Hepatocyte (in vitro differentiated cells): ENCODE results near the gene PRRT1B. TPM values are rescaled to one million over a fixed set of nuclear protein-coding genes. Genes with fewer than 3 reads are reported as not detected.

Source experiments
- DNase-seq: peaks from one replicate; pipeline ENCODE4 v3.0.0-alpha.2; 2016; ENCODE audit warnings: low spot score
- H2AFZ ChIP-seq: fragments of 200-600 bp; sonication (generic); 2 replicates; pipeline ENCODE4 v1.6.0; 2016; ENCODE audit warnings: antibody characterized with exemption, mild to moderate bottlenecking
- H3K27ac ChIP-seq: fragments of 200-600 bp; sonication (generic); 2 replicates; pipeline ENCODE4 v1.5.1; 2016; ENCODE audit warnings: mild to moderate bottlenecking
- H3K27me3 ChIP-seq: fragments of 200-600 bp; sonication (generic); 2 replicates; pipeline ENCODE4 v1.6.1; 2016
- H3K36me3 ChIP-seq: fragments of 200-600 bp; sonication (generic); replicated peaks from 2 replicates; pipeline ENCODE4 v1.5.1; 2016; ENCODE audit warnings: low read depth; ENCODE audit not compliant: insufficient read depth
- H3K4me1 ChIP-seq: fragments of 200-600 bp; sonication (generic); 2 replicates; pipeline ENCODE4 v1.5.1; 2016; ENCODE audit warnings: mild to moderate bottlenecking, moderate library complexity; ENCODE audit not compliant: insufficient read depth
- H3K4me2 ChIP-seq: fragments of 200-600 bp; sonication (generic); 2 replicates; pipeline ENCODE4 v1.6.0; 2016
- H3K4me3 ChIP-seq: fragments of 200-600 bp; sonication (generic); 2 replicates; pipeline ENCODE4 v1.5.1; 2016; ENCODE audit warnings: mild to moderate bottlenecking
- H3K79me2 ChIP-seq: fragments of 200-600 bp; sonication (generic); 2 replicates; pipeline ENCODE4 v1.6.0; 2017; ENCODE audit warnings: mild to moderate bottlenecking
- H3K9me2 ChIP-seq: fragments of 200-600 bp; sonication (generic); replicated peaks from 2 replicates; pipeline ENCODE4 v1.6.0; 2017; ENCODE audit warnings: mild to moderate bottlenecking; ENCODE audit not compliant: insufficient read depth
- H3K9me3 ChIP-seq: fragments of 200-600 bp; sonication (generic); 2 replicates; pipeline ENCODE4 v1.5.1; 2016; ENCODE audit warnings: low read depth, mild to moderate bottlenecking
- H4K20me1 ChIP-seq: fragments of 200-600 bp; sonication (generic); 2 replicates; pipeline ENCODE4 v1.6.0; 2016; ENCODE audit warnings: mild to moderate bottlenecking; ENCODE audit not compliant: insufficient read depth, poor library complexity, severe bottlenecking
- EZH2 ChIP-seq: fragments of 200-600 bp; sonication (generic); IDR thresholded peaks from 2 replicates; pipeline ENCODE4 v1.6.1; 2016; ENCODE audit warnings: antibody characterized with exemption, mild to moderate bottlenecking, borderline replicate concordance
- EZH2phosphoT487 ChIP-seq: fragments of 200-600 bp; sonication (generic); IDR thresholded peaks from one replicate; pipeline ENCODE4 v1.6.1; 2018; ENCODE audit warnings: antibody characterized with exemption, mild to moderate bottlenecking, low read depth, moderate library complexity; ENCODE audit not compliant: unreplicated experiment, severe bottlenecking
- WGBS: methylation state at CpG from one replicate; pipeline ENCODE4 v1.1.6; 2016; ENCODE audit warnings: low lambda C conversion rate; ENCODE audit errors: missing lambda C conversion rate; 5-methylcytosine and 5-hydroxymethylcytosine counted together
- polyA plus RNA-seq: library from polyadenylated mRNA; unstranded; fragments of >200 nt; fragmentation: Nextera tagmentation; extraction: Ambion mirVana; gene quantifications from 2 replicates; pipeline ENCODE4 v1.2.1, GENCODE V29; 2016
- total RNA-seq: library from RNA; depleted of rRNA; stranded (reverse); fragments of >200 nt; gene quantifications from 2 replicates; pipeline ENCODE4 v1.2.3, GENCODE V29; 2014
- TF ChIP-seq, protein P1 (sequence below): fragments of 200-600 bp; sonication (generic); IDR thresholded peaks from 2 replicates; pipeline ENCODE4 v1.5.1; 2016; ENCODE audit warnings: antibody characterized with exemption, mild to moderate bottlenecking; ENCODE audit not compliant: poor library complexity

PRRT1B gene
- total and polyA plus RNA-seq, 2 experiments from 2014 or later = 0.17 to 1.4 TPM

DNA sequence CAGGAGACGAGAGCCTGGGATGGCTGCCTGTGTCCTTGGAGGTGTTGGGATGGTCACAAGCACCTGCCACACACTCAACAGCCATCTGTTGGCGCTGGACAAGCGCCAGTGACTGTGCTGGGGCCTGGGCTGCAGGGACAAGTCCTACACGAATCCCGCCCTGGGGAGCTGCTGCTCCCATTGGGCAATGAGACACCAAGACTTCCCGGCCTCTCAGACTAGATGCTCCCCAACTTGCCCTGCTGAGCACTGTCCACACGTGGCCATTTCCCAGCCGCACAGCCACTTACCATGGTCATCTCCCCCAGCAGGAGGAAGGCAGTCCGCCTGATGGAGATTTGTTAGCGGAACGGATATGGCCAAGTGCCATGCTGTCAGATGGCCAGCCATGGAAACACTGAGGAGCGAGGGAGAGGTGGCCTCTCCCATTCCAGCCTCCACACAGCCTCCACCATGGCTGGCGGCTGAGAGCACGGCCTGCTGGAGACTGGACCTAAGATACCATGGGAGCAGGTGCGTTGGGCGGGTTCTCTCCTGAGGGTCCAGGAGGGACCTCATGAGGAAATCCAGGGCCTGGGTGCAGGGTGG is 43.9 kb downstream of the PRRT1B start:
- no peaks in the 10 kb centered on the region for H3K9me2 ChIP-seq
- H3K4me1 ChIP-seq = no peaks in the 10 kb centered on the region
- no peaks in the 10 kb centered on the region for H3K9me3 ChIP-seq
- H3K79me2 ChIP-seq = no peaks in the 10 kb centered on the region
- H3K4me3 ChIP-seq = no peak overlapping the region
- H3K27me3 ChIP-seq = no peaks in the 10 kb centered on the region
- WGBS = 99% methylated on average over 16 of the region's 16 CpGs
- H3K4me2 ChIP-seq = no peak overlapping the region
- H2AFZ ChIP-seq = no peak overlapping the region
- no peak for DNase-seq
- TF ChIP-seq EZH2 = no peak
- TF ChIP-seq, protein P1, sequence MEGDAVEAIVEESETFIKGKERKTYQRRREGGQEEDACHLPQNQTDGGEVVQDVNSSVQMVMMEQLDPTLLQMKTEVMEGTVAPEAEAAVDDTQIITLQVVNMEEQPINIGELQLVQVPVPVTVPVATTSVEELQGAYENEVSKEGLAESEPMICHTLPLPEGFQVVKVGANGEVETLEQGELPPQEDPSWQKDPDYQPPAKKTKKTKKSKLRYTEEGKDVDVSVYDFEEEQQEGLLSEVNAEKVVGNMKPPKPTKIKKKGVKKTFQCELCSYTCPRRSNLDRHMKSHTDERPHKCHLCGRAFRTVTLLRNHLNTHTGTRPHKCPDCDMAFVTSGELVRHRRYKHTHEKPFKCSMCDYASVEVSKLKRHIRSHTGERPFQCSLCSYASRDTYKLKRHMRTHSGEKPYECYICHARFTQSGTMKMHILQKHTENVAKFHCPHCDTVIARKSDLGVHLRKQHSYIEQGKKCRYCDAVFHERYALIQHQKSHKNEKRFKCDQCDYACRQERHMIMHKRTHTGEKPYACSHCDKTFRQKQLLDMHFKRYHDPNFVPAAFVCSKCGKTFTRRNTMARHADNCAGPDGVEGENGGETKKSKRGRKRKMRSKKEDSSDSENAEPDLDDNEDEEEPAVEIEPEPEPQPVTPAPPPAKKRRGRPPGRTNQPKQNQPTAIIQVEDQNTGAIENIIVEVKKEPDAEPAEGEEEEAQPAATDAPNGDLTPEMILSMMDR = no peak
- no peak for TF ChIP-seq EZH2phosphoT487
- no peak overlapping the region for H3K27ac ChIP-seq
- no peaks in the 10 kb centered on the region for H4K20me1 ChIP-seq
- H3K36me3 ChIP-seq = no peaks in the 10 kb centered on the region

DNA sequence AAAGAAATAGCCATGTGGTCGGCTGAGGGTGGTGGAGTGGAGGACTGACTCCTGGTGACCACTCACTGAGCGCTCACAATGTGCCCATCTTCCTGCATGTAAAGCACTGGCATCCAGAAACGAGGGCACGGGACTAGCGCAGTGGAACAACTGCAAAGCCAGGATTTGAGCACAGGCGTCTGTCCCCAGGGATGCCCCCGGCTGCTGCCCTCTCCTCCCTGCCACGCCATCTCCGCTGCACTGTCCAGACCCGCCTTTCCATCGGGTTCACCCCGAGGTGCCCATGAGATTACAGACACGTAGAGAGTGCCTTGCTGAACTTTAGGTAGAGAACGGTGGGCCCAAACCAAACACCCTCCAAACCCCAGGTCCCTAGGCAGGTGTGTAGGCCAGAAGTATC is 44.7 kb downstream of the PRRT1B start:
- TF ChIP-seq EZH2 = no peak
- TF ChIP-seq, protein P1 = no peak
- TF ChIP-seq EZH2phosphoT487 = no peak
- no peaks in the 10 kb centered on the region for H3K27me3 ChIP-seq
- H4K20me1 ChIP-seq = no peaks in the 10 kb centered on the region
- H3K4me2 ChIP-seq = no peak overlapping the region
- H3K4me3 ChIP-seq = no peak overlapping the region
- H3K36me3 ChIP-seq = no peaks in the 10 kb centered on the region
- no peaks in the 10 kb centered on the region for H3K9me2 ChIP-seq
- H2AFZ ChIP-seq = no peak overlapping the region
- no peaks in the 10 kb centered on the region for H3K9me3 ChIP-seq
- no peak for DNase-seq
- H3K4me1 ChIP-seq = no peaks in the 10 kb centered on the region
- WGBS = 97% methylated on average over 14 of the region's 14 CpGs
- H3K27ac ChIP-seq = no peak overlapping the region
- H3K79me2 ChIP-seq = no peaks in the 10 kb centered on the region

DNA sequence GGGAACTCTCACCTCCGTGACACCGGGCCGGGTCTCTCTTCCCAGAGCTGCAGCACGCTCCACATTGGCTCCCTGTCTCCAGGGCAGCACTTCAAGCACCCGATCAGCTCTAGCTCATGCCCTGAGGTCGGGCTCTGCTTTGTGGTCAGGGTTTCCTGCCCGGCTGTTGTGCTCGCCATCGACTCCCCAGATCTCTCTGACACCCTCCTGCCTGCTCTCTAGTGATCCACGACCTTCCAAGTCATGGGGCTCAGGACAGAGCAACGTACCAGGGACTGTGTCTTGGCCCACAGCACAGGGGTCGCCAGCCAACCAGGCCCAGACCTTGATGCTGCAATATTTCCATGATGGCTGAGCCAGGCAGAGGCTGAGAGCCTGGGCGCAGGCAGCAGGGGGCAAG is 45.1 kb downstream of the PRRT1B start:
- DNase-seq = no peak
- H3K36me3 ChIP-seq = no peaks in the 10 kb centered on the region
- no peaks in the 10 kb centered on the region for H3K9me3 ChIP-seq
- no peak overlapping the region for H2AFZ ChIP-seq
- H4K20me1 ChIP-seq = no peaks in the 10 kb centered on the region
- no peaks in the 10 kb centered on the region for H3K79me2 ChIP-seq
- WGBS = 95% methylated on average over 13 of the region's 13 CpGs
- H3K27ac ChIP-seq = no peak overlapping the region
- no peaks in the 10 kb centered on the region for H3K4me1 ChIP-seq
- TF ChIP-seq, protein P1 = no peak
- no peak for TF ChIP-seq EZH2
- no peak for TF ChIP-seq EZH2phosphoT487
- H3K4me2 ChIP-seq = no peak overlapping the region
- no peaks in the 10 kb centered on the region for H3K27me3 ChIP-seq
- no peak overlapping the region for H3K4me3 ChIP-seq
- H3K9me2 ChIP-seq = no peaks in the 10 kb centered on the region
